BE2C (cell line): ENCODE data around the gene FAM76B.

Experiments
- DNase-seq: peaks from one replicate; pipeline ENCODE4 v3.0.0-alpha.2; 2020
- H3K27me3 ChIP-seq: fragments of 250-450 bp; sonication (Bioruptor Pico); 2 replicates; pipeline ENCODE4 v1.5.1; 2020; ENCODE audit warnings: mild to moderate bottlenecking
- H3K36me3 ChIP-seq: fragments of 250-450 bp; sonication (Bioruptor Pico); 2 replicates; pipeline ENCODE4 v1.5.1; 2020; ENCODE audit warnings: mild to moderate bottlenecking
- H3K4me1 ChIP-seq: fragments of 250-450 bp; sonication (Bioruptor Pico); 2 replicates; pipeline ENCODE4 v1.5.1; 2020
- H3K4me3 ChIP-seq: 2 replicates; pipeline ENCODE4 v1.5.1; 2011; ENCODE audit warnings: low read depth, low read length
- H3K9me3 ChIP-seq: fragments of 250-450 bp; sonication (Bioruptor Pico); 2 replicates; pipeline ENCODE4 v1.5.1; 2020
- CTCF ChIP-seq: IDR thresholded peaks from 2 replicates; pipeline ENCODE4 v1.5.1; 2012; ENCODE audit warnings: mild to moderate bottlenecking, low read depth, low read length

Gene FAM76B

GRCh38 chr11:95734009-95734572 lies 55.5 kb downstream of the FAM76B start:
- Histone ChIP-seq H3K9me3 (no peaks in the 10 kb centered on the region), H3K4me3 (no peak overlapping the region), H3K27me3 (no peaks in the 10 kb centered on the region), H3K4me1 (peaks cover 3% of the 10 kb centered on the region; the same call in 1 of the 2 replicates), H3K36me3 (no peaks in the 10 kb centered on the region)
- no peak for DNase-seq
- no peak for TF ChIP-seq CTCF

GRCh38 chr11:95732930-95733602 lies 56.5 kb downstream of the FAM76B start:
- no peak for DNase-seq
- H3K36me3 ChIP-seq = no peaks in the 10 kb centered on the region
- H3K4me1 ChIP-seq = peaks cover 3% of the 10 kb centered on the region; the same call in 1 of the 2 replicates
- no peaks in the 10 kb centered on the region for H3K9me3 ChIP-seq
- H3K4me3 ChIP-seq = no peak overlapping the region
- no peak for TF ChIP-seq CTCF
- no peaks in the 10 kb centered on the region for H3K27me3 ChIP-seq

GRCh38 chr11:95729462-95729861 lies 60.1 kb downstream of the FAM76B start:
- no peak for DNase-seq
- Histone ChIP-seq H3K4me1 (peaks cover 3% of the 10 kb centered on the region; the same call in 1 of the 2 replicates), H3K27me3 (no peaks in the 10 kb centered on the region), H3K4me3 (no peak overlapping the region), H3K36me3 (no peaks in the 10 kb centered on the region), H3K9me3 (no peaks in the 10 kb centered on the region)
- TF ChIP-seq CTCF = no peak

GRCh38 chr11:95728790-95729189 lies 60.8 kb downstream of the FAM76B start:
- no peak for DNase-seq
- TF ChIP-seq CTCF = no peak
- peaks cover under 1% of the 10 kb centered on the region; the same call in 1 of the 2 replicates for H3K4me1 ChIP-seq
- no peaks in the 10 kb centered on the region for H3K36me3 ChIP-seq
- H3K9me3 ChIP-seq = no peaks in the 10 kb centered on the region
- no peak overlapping the region for H3K4me3 ChIP-seq
- no peaks in the 10 kb centered on the region for H3K27me3 ChIP-seq

GRCh38 chr11:95728094-95728493 lies 61.5 kb downstream of the FAM76B start:
- Histone ChIP-seq H3K36me3 (no peaks in the 10 kb centered on the region), H3K4me3 (no peak overlapping the region), H3K4me1 (no peaks in the 10 kb centered on the region), H3K27me3 (no peaks in the 10 kb centered on the region), H3K9me3 (no peaks in the 10 kb centered on the region)
- TF ChIP-seq CTCF = no peak
- no peak for DNase-seq

- TF ChIP-seq CTCF = no peak
- Histone ChIP-seq H3K4me3 (no peak overlapping the region), H3K36me3 (no peaks in the 10 kb centered on the region), H3K27me3 (no peaks in the 10 kb centered on the region), H3K4me1 (no peaks in the 10 kb centered on the region), H3K9me3 (no peaks in the 10 kb centered on the region)
- DNase-seq = no peak
Observed at GRCh38 chr11:95727620-95728019, 62.0 kb downstream of the FAM76B start.
